IPS DF 6.9 (cell line): Measurements from ENCODE around the gene GHRH.

Experiments used
- DNase-seq: peaks from one replicate; pipeline ENCODE4 v3.0.0-alpha.2; 2013; ENCODE audit warnings: low read depth, low spot score
- H3K27ac ChIP-seq: one replicate; pipeline ENCODE4 v1.5.1; 2013; ENCODE audit warnings: low read length, control low read depth
- H3K27me3 ChIP-seq: 2 replicates; pipeline ENCODE4 v1.6.1; 2013; ENCODE audit warnings: mild to moderate bottlenecking, low read length; ENCODE audit not compliant: control insufficient read depth, insufficient read depth
- H3K36me3 ChIP-seq: 2 replicates; pipeline ENCODE4 v1.6.1; 2013; ENCODE audit warnings: low read length; ENCODE audit not compliant: control insufficient read depth, insufficient read depth
- H3K4me1 ChIP-seq: 2 replicates; pipeline ENCODE4 v1.6.1; 2013; ENCODE audit warnings: low read length; ENCODE audit not compliant: control insufficient read depth, insufficient read depth
- H3K4me3 ChIP-seq: 2 replicates; pipeline ENCODE4 v1.5.1; 2013; ENCODE audit warnings: mild to moderate bottlenecking, low read length
- H3K9me3 ChIP-seq: 2 replicates; pipeline ENCODE4 v1.6.1; 2013; ENCODE audit warnings: low read length, inconsistent platforms; ENCODE audit not compliant: control insufficient read depth, insufficient read depth
- WGBS: extraction: QIAGEN DNeasy Blood & Tissue Kit; methylation state at CpG from one replicate; pipeline ENCODE4 v1.1.7; 2013; ENCODE audit warnings: mixed read lengths, missing lambda C conversion rate; ENCODE audit not compliant: insufficient read length, insufficient coverage; 5-methylcytosine and 5-hydroxymethylcytosine counted together

The GHRH gene

GRCh38 chr20:37301120-37301519 is 39.5 kb upstream of the GHRH start:
- no CpG with 5 or more reads among the region's 9 CpGs for WGBS
- Histone ChIP-seq H3K9me3 (no peaks in the 10 kb centered on the region), H3K27me3 (no peaks in the 10 kb centered on the region), H3K4me3 (no peak overlapping the region), H3K4me1 (no peaks in the 10 kb centered on the region), H3K36me3 (peaks cover 2% of the 10 kb centered on the region; the same call in 1 of the 2 replicates), H3K27ac (no peak overlapping the region)
- no peak for DNase-seq

DNA sequence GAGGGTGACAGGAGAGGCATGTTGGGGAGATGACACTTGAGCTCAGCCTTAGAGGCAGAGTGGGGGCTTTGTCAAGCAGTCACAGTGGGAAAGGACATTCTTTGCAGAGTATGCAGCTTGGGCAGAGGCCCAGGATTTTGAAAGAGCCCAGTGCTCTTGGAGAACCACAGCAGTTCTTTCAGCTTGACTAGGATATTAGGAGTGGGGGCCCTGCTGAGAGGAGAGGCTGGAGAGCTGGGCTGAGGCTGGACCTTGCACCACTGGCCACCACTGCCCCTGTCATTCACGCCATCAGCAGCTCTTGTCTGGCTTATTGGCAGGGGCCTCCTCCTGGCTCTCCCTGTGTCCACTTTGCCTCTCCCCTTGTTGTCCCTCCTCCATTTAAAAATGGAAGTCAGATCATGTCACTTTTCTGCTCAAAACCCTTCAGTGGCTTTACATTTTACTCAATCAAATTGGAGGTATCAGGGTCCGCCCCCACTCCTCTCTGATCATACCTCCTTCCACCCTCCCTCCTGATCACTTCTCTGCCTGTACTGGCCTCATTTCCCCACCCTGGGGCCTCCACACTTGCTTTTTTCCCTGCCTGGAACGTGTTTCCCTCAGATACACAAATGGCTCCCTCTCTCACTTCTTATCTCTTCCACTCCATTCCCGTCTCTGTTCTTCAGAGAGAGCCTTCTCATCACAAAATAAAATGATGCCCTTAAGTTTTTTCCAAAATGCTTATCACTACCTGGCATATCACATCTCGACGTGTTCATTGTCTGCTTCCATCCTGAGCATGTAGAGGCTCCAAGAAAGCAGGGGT is 38.3 kb upstream of the GHRH start:
- no CpG with 5 or more reads among the region's 6 CpGs for WGBS
- Histone ChIP-seq H3K27ac (no peak overlapping the region), H3K4me3 (no peak overlapping the region), H3K27me3 (no peaks in the 10 kb centered on the region), H3K9me3 (no peaks in the 10 kb centered on the region), H3K4me1 (no peaks in the 10 kb centered on the region), H3K36me3 (peaks cover 2% of the 10 kb centered on the region; the same call in 1 of the 2 replicates)
- DNase-seq, result no peak

- H3K9me3 ChIP-seq, result no peaks in the 10 kb centered on the region
- H3K27me3 ChIP-seq, result no peaks in the 10 kb centered on the region
- whole genome bisulfite sequencing, result no CpG with 5 or more reads among the region's 6 CpGs
- no peak for DNase-seq
- no peak overlapping the region for H3K4me3 ChIP-seq
- no peak overlapping the region for H3K27ac ChIP-seq
- H3K4me1 ChIP-seq, result no peaks in the 10 kb centered on the region
- H3K36me3 ChIP-seq, result peaks cover under 1% of the 10 kb centered on the region; the same call in 1 of the 2 replicates
These were observed 36.8 kb upstream of the GHRH start for GRCh38 chr20:37298190-37298939.

- H3K36me3 ChIP-seq, result no peaks in the 10 kb centered on the region
- H3K27me3 ChIP-seq, result no peaks in the 10 kb centered on the region
- H3K4me1 ChIP-seq, result no peaks in the 10 kb centered on the region
- no peak for DNase-seq
- no peaks in the 10 kb centered on the region for H3K9me3 ChIP-seq
- H3K4me3 ChIP-seq, result no peak overlapping the region
- no peak overlapping the region for H3K27ac ChIP-seq
- no CpG with 5 or more reads among the region's 13 CpGs for WGBS
These were observed 35.6 kb upstream of the GHRH start for GRCh38 chr20:37297066-37297736.

- Histone ChIP-seq H3K4me3 (no peak overlapping the region), H3K9me3 (no peaks in the 10 kb centered on the region), H3K36me3 (no peaks in the 10 kb centered on the region), H3K27me3 (no peaks in the 10 kb centered on the region), H3K4me1 (no peaks in the 10 kb centered on the region), H3K27ac (no peak overlapping the region)
- no CpG with 5 or more reads among the region's 2 CpGs for WGBS
- no peak for DNase-seq
These were observed 34.8 kb upstream of the GHRH start for GRCh38 chr20:37296371-37296770.

DNA sequence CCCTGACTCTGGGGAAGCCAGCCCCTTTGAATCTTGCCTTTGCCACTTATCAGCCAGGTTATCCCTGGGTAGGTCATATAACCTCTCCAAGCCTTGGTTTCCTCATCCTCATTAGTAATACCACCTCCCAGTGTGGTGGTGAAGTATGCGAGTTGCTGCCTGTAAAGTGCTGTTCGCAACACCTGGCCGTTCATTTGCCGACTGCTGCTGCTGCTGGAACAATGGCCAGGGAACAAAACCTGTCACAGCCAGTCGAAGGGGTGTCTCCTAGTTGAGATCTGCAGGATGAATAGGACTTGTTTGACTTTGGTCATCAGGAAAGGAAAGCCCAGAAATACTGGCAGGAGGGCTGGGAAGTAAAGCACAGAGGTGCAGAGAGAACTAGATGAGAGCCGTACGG is 34.0 kb upstream of the GHRH start:
- no peaks in the 10 kb centered on the region for H3K27me3 ChIP-seq

DNA sequence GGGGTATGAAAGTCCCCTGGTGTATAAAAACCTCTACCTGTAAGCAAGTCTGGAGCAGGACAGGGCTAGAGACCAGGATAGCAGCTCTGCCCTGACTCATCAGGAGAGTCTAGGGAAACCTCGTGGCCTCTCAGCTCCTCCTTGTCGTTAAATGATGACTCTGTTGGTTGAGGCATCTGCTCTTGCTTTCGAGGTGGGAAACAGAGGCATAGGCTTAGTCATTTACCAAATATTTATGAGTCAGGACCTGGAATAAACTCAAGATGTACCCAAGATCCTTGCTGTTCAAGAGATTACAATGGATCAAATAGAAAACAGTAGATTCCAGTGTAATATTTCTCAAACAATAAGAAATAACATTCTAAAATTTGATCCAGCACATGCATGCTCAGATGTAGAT is 33.4 kb upstream of the GHRH start:
- DNase-seq, result no peak
- no peaks in the 10 kb centered on the region for H3K9me3 ChIP-seq
- no CpG with 5 or more reads among the region's 3 CpGs for WGBS
- no peak overlapping the region for H3K4me3 ChIP-seq
- H3K27me3 ChIP-seq, result no peaks in the 10 kb centered on the region
- H3K4me1 ChIP-seq, result no peaks in the 10 kb centered on the region
- no peaks in the 10 kb centered on the region for H3K36me3 ChIP-seq
- H3K27ac ChIP-seq, result no peak overlapping the region

More for the DNA sequence above, 34.0 kb upstream of the GHRH start:
- H3K9me3 ChIP-seq, result no peaks in the 10 kb centered on the region
- H3K27ac ChIP-seq, result no peak overlapping the region
- H3K4me3 ChIP-seq, result no peak overlapping the region
- DNase-seq, result no peak
- H3K4me1 ChIP-seq, result no peaks in the 10 kb centered on the region
- no peaks in the 10 kb centered on the region for H3K36me3 ChIP-seq
- no CpG with 5 or more reads among the region's 7 CpGs for WGBS

GRCh38 chr20:37294262-37294981 is 32.8 kb upstream of the GHRH start:
- no CpG with 5 or more reads among the region's 6 CpGs for WGBS
- Histone ChIP-seq H3K36me3 (no peaks in the 10 kb centered on the region), H3K4me3 (no peak overlapping the region), H3K27me3 (no peaks in the 10 kb centered on the region), H3K27ac (no peak overlapping the region), H3K4me1 (no peaks in the 10 kb centered on the region), H3K9me3 (no peaks in the 10 kb centered on the region)
- no peak for DNase-seq

- Histone ChIP-seq H3K9me3 (no peaks in the 10 kb centered on the region), H3K27ac (no peak overlapping the region), H3K4me1 (no peaks in the 10 kb centered on the region), H3K4me3 (no peak overlapping the region), H3K36me3 (no peaks in the 10 kb centered on the region), H3K27me3 (no peaks in the 10 kb centered on the region)
- no peak for DNase-seq
- WGBS, result no CpG with 5 or more reads among the region's 11 CpGs
These were observed 31.8 kb upstream of the GHRH start for GRCh38 chr20:37293301-37293943.
